ENCODE measurements around the gene ALPP.

The ALPP gene

DNA sequence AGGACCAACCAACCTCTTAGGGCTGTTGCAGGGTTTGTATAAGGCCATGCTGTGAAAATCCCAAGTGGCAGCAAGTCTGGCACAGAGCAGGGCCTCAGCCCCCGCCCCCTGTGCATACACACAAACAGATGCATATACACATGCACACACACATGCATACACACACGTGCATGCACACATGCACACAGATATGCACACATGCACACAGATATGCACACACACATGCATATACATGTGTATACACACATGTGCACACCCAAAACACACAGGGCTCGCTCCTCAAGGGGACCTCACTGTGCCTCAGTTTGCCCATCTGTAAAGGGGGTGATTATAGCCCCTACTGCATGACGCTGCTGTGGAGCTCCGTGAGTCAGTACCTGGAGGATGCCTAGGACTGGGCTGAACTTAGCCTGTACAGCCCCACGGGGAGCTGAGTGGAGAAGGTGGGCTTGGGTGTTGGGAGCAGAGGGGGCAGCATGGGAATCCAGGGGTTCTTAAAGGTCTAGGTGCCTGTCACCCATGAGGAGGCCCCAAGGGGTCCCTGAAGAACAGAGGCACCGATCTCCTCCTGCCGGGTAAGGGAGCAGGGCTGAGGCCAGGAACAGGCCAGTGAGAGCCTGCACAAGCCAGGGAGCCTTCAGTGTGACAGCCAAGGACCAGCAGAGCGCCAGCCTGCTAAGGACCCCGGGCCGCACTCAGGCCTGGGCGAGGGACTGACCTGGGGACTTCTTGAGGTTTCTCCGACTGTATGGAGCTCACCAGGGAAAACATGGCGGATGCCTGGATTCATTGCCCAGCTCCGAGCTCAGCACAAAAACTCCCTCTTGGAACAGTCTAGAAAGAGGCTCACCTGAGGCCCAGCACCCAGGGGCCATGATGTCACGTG, 53.4 kb downstream of the ALPP start:
- no peak for DNase-seq
